ENCODE measurements around the gene PRUNE2. TPM values are rescaled to one million over a fixed set of nuclear protein-coding genes. Genes with fewer than 3 reads are reported as not detected.

Gene PRUNE2
- total RNA-seq, 1 donor from 2014 or later = 8.7 TPM

DNA sequence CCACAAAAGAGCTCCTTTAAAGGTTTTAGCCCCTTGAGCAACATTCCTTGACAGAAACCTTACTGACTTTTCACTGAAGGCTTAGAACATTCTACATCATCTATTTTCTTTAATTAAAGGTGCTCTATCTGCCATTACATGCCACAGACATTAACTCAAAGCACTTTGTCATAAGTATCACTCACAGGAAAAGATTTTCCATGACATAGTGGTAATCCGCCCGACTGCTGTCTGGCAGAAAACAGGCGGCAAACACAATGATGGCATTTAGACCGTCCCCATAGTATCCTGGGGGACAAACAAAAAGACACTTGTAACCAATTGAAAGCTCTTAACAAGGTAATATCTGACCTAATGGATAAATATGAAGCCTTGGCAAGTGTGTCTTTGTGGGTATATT lies 267.9 kb downstream of the PRUNE2 start:
- Histone ChIP-seq H3K4me1 (ENCODE audit: insufficient read depth, low read length) (no peaks in the 10 kb centered on the region), H3K9me3 (ENCODE audit: insufficient read depth, low read depth, low read length) (no peaks in the 10 kb centered on the region), H2AFZ (ENCODE audit: low read depth, low read length) (no peak overlapping the region), H3K36me3 (ENCODE audit: insufficient read depth, low read length) (no peaks in the 10 kb centered on the region), H3K4me3 (ENCODE audit: insufficient read depth, low read depth, low read length) (no peak overlapping the region), H3K27me3 (ENCODE audit: insufficient read depth, low read length) (no peaks in the 10 kb centered on the region), H3K27ac (ENCODE audit: low read depth, low read length) (no peak overlapping the region), H4K20me1 (ENCODE audit: insufficient read depth, low read length) (no peaks in the 10 kb centered on the region), H3K9ac (ENCODE audit: low read length) (no peak overlapping the region), H3K79me2 (ENCODE audit: insufficient read depth, low read length) (no peaks in the 10 kb centered on the region), H3K4me2 (ENCODE audit: low read length) (no peak overlapping the region)
- no peaks in the 10 kb centered on the region for H3K36me3 Mint-ChIP-seq (ENCODE audit: low read depth, unreplicated experiment)
- H3K9me3 Mint-ChIP-seq (ENCODE audit: unreplicated experiment) = no peaks in the 10 kb centered on the region
- DNase-seq (ENCODE audit: low read depth) (no peak), FAIRE-seq (no peak)
- peaks cover 9% of the 10 kb centered on the region for H3K4me1 Mint-ChIP-seq (ENCODE audit: low read depth, unreplicated experiment)
- H3K27ac Mint-ChIP-seq (ENCODE audit: unreplicated experiment) = peak overlapping the region; percentile 26
- H3K4me3 Mint-ChIP-seq (ENCODE audit: unreplicated experiment) = no peak overlapping the region
- TF ChIP-seq EZH2 (IDR thresholded peaks at IDR 0.05; ENCODE audit: insufficient read depth, low read length) = no peak
- TF ChIP-seq, protein P1, sequence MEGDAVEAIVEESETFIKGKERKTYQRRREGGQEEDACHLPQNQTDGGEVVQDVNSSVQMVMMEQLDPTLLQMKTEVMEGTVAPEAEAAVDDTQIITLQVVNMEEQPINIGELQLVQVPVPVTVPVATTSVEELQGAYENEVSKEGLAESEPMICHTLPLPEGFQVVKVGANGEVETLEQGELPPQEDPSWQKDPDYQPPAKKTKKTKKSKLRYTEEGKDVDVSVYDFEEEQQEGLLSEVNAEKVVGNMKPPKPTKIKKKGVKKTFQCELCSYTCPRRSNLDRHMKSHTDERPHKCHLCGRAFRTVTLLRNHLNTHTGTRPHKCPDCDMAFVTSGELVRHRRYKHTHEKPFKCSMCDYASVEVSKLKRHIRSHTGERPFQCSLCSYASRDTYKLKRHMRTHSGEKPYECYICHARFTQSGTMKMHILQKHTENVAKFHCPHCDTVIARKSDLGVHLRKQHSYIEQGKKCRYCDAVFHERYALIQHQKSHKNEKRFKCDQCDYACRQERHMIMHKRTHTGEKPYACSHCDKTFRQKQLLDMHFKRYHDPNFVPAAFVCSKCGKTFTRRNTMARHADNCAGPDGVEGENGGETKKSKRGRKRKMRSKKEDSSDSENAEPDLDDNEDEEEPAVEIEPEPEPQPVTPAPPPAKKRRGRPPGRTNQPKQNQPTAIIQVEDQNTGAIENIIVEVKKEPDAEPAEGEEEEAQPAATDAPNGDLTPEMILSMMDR (IDR thresholded peaks at IDR 0.05; ENCODE audit: insufficient read depth, low read depth, low read length) = no peak
- H3K27me3 Mint-ChIP-seq (ENCODE audit: low read depth, unreplicated experiment) = no peaks in the 10 kb centered on the region

GRCh38 chr9:76637416-76637815 lies 268.5 kb downstream of the PRUNE2 start:
- H3K4me2 ChIP-seq (ENCODE audit: low read length) = no peak overlapping the region
- H4K20me1 ChIP-seq (ENCODE audit: insufficient read depth, low read length) = no peaks in the 10 kb centered on the region
- TF ChIP-seq EZH2 (IDR thresholded peaks at IDR 0.05; ENCODE audit: insufficient read depth, low read length) = no peak
- TF ChIP-seq, protein P1 (IDR thresholded peaks at IDR 0.05; ENCODE audit: insufficient read depth, low read depth, low read length) = no peak
- no peaks in the 10 kb centered on the region for H3K79me2 ChIP-seq (ENCODE audit: insufficient read depth, low read length)
- H3K27ac ChIP-seq (ENCODE audit: low read depth, low read length) = no peak overlapping the region
- H3K4me1 ChIP-seq (ENCODE audit: insufficient read depth, low read length) = no peaks in the 10 kb centered on the region
- Mint-ChIP-seq H3K4me3 (ENCODE audit: unreplicated experiment) (no peak overlapping the region), H3K27me3 (ENCODE audit: low read depth, unreplicated experiment) (no peaks in the 10 kb centered on the region), H3K36me3 (ENCODE audit: low read depth, unreplicated experiment) (no peaks in the 10 kb centered on the region), H3K27ac (ENCODE audit: unreplicated experiment) (no peak overlapping the region), H3K9me3 (ENCODE audit: unreplicated experiment) (no peaks in the 10 kb centered on the region), H3K4me1 (ENCODE audit: low read depth, unreplicated experiment) (peaks cover 9% of the 10 kb centered on the region)
- no peak for DNase-seq (ENCODE audit: low read depth)
- H3K4me3 ChIP-seq (ENCODE audit: insufficient read depth, low read depth, low read length) = no peak overlapping the region
- H3K27me3 ChIP-seq (ENCODE audit: insufficient read depth, low read length) = no peaks in the 10 kb centered on the region
- H3K36me3 ChIP-seq (ENCODE audit: insufficient read depth, low read length) = no peaks in the 10 kb centered on the region
- H2AFZ ChIP-seq (ENCODE audit: low read depth, low read length) = no peak overlapping the region
- FAIRE-seq = no peak
- H3K9me3 ChIP-seq (ENCODE audit: insufficient read depth, low read depth, low read length) = no peaks in the 10 kb centered on the region
- H3K9ac ChIP-seq (ENCODE audit: low read length) = no peak overlapping the region

DNA sequence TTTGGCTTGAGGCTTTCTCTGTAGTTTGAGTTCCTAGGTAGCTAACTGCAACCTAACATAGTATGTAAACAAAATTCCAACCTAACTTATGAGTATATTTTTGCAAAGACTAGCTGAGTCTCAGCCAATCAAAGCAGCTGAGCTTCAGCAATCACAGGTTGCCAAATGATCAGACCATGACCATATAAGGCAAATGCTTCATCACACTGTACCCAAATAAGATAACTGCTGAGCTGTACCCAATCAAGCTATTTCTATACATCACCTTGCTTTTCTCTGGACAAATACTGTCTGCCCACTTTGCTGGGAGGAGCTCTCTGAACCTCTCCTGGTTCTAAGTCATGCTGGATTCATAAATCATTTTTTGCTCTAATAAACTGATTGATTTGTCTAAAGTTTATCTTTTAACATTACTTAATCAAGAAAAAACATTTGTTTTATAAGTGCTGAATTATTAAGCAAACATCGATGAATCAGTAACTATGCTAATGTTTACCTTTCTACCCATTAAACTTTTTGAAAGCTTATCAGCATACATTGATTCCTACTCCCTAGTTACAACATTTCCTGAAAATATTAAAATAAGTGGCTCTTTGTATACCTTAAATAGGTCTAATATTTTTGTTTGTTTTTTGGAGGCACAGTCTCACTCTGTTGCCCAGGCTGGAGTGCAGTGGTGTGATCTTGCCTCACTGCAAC lies 271.4 kb downstream of the PRUNE2 start:
- H3K4me1 Mint-ChIP-seq (ENCODE audit: low read depth, unreplicated experiment) = peaks cover 9% of the 10 kb centered on the region
- H3K36me3 ChIP-seq (ENCODE audit: insufficient read depth, low read length) = no peaks in the 10 kb centered on the region
- FAIRE-seq = peak; percentile 9

More for the DNA sequence above, 271.4 kb downstream of the PRUNE2 start:
- Mint-ChIP-seq H3K9me3 (ENCODE audit: unreplicated experiment) (no peaks in the 10 kb centered on the region), H3K4me3 (ENCODE audit: unreplicated experiment) (no peak overlapping the region), H3K27ac (ENCODE audit: unreplicated experiment) (no peak overlapping the region), H3K27me3 (ENCODE audit: low read depth, unreplicated experiment) (no peaks in the 10 kb centered on the region), H3K36me3 (ENCODE audit: low read depth, unreplicated experiment) (no peaks in the 10 kb centered on the region)
- H2AFZ ChIP-seq (ENCODE audit: low read depth, low read length) = no peak overlapping the region
- no peak overlapping the region for H3K4me2 ChIP-seq (ENCODE audit: low read length)
- H3K9me3 ChIP-seq (ENCODE audit: insufficient read depth, low read depth, low read length) = no peaks in the 10 kb centered on the region
- no peaks in the 10 kb centered on the region for H3K79me2 ChIP-seq (ENCODE audit: insufficient read depth, low read length)
- H3K27me3 ChIP-seq (ENCODE audit: insufficient read depth, low read length) = no peaks in the 10 kb centered on the region
- no peak overlapping the region for H3K4me3 ChIP-seq (ENCODE audit: insufficient read depth, low read depth, low read length)
- TF ChIP-seq, protein P1 (IDR thresholded peaks at IDR 0.05; ENCODE audit: insufficient read depth, low read depth, low read length) = no peak
- TF ChIP-seq EZH2 (IDR thresholded peaks at IDR 0.05; ENCODE audit: insufficient read depth, low read length) = no peak
- H3K4me1 ChIP-seq (ENCODE audit: insufficient read depth, low read length) = no peaks in the 10 kb centered on the region
- H3K27ac ChIP-seq (ENCODE audit: low read depth, low read length) = no peak overlapping the region
- DNase-seq (ENCODE audit: low read depth) = peak; percentile 80
- H3K9ac ChIP-seq (ENCODE audit: low read length) = no peak overlapping the region
- no peaks in the 10 kb centered on the region for H4K20me1 ChIP-seq (ENCODE audit: insufficient read depth, low read length)
